Panc1 (cell line): Measurements from ENCODE around the gene GADD45A. TPM values are rescaled to one million over a fixed set of nuclear protein-coding genes. Genes with fewer than 3 reads are reported as not detected.

ENCODE experiments used
- ATAC-seq: fragments of 200-7000 bp; cut with Tn5 transposase; 2 replicates; pipeline ENCODE4 v1.9.1; 2020; ENCODE audit warnings: mild to moderate bottlenecking, moderate library complexity
- BruUV-seq: library from RNA; stranded (reverse); fragments of 400-500 nt; replicated peaks from 2 replicates; lab custom pipeline; 2021; lab: Mats Ljungman, UMichigan
- CTCF ChIA-PET: fragments of 300-600 bp; sonication (Branson Sonifier 250); formaldehyde crosslinking; loops from one replicate; lab custom pipeline; 2022; ENCODE audit warnings: antibody characterized with exemption; lab: Charles Lee
- POLR2A ChIA-PET: fragments of 300-600 bp; sonication (Branson Sonifier 250); formaldehyde crosslinking; loops from one replicate; lab custom pipeline; 2022; ENCODE audit warnings: antibody characterized with exemption; lab: Charles Lee
- DNase-seq: peaks from one replicate; pipeline ENCODE4 v3.0.0-alpha.2; 2010; ENCODE audit warnings: low read depth, low spot score
- H3K27ac ChIP-seq: 2 replicates; pipeline ENCODE4 v1.5.1; 2011; ENCODE audit warnings: mild to moderate bottlenecking, low read length, inconsistent platforms
- H3K27me3 ChIP-seq: fragments of 200-500 bp; sonication (Bioruptor generic); 2 replicates; pipeline ENCODE4 v1.6.0; 2014; ENCODE audit warnings: low read length, inconsistent platforms; ENCODE audit not compliant: control insufficient read depth, insufficient read depth
- H3K36me3 ChIP-seq: fragments of 200-500 bp; sonication (Bioruptor generic); 2 replicates; pipeline ENCODE4 v1.5.1; 2014; ENCODE audit warnings: inconsistent platforms, mild to moderate bottlenecking, low read length, moderate library complexity; ENCODE audit not compliant: control insufficient read depth, insufficient read depth
- H3K4me1 ChIP-seq: 2 replicates; pipeline ENCODE4 v1.5.1; 2011; ENCODE audit warnings: inconsistent platforms, mild to moderate bottlenecking, low read length, moderate library complexity; ENCODE audit not compliant: control insufficient read depth, insufficient read depth
- H3K4me3 ChIP-seq, 2 experiments: 2 replicates each; pipeline ENCODE4 v1.5.1; 2011 to 2012; ENCODE audit warnings: low read depth in 2 of 2, low read length in 2 of 2, mild to moderate bottlenecking in 2 of 2, inconsistent platforms in 1 of 2, moderate library complexity in 1 of 2
- H3K9me3 ChIP-seq: fragments of 200-500 bp; sonication (Bioruptor generic); 2 replicates; pipeline ENCODE4 v1.5.1; 2014; ENCODE audit warnings: low read depth, mild to moderate bottlenecking, inconsistent platforms, low read length, moderate library complexity; ENCODE audit not compliant: control insufficient read depth, insufficient read depth
- CTCF ChIP-seq: fragments of 450-650 bp; IDR thresholded peaks from 2 replicates; pipeline ENCODE4 v1.5.1; 2017; ENCODE audit warnings: mild to moderate bottlenecking
- POLR2AphosphoS5 ChIP-seq: IDR thresholded peaks from 2 replicates; pipeline ENCODE4 v1.6.1; 2012; ENCODE audit warnings: mild to moderate bottlenecking, low read depth, low read length, moderate library complexity
- REST ChIP-seq, 2 experiments: IDR thresholded peaks; 2 replicates each; pipeline ENCODE4 v1.6.1; 2011 to 2012; ENCODE audit warnings: low read depth in 2 of 2, control low read depth in 1 of 2, low read length in 1 of 2, mild to moderate bottlenecking in 1 of 2, moderate library complexity in 1 of 2; ENCODE audit not compliant: insufficient read depth in 1 of 2
- SIN3A ChIP-seq: IDR thresholded peaks from 2 replicates; pipeline ENCODE4 v1.6.1; 2012; ENCODE audit warnings: low read depth, mild to moderate bottlenecking, low read length, moderate library complexity, borderline replicate concordance; ENCODE audit not compliant: insufficient read depth
- TCF7L2 ChIP-seq: IDR thresholded peaks from 2 replicates; pipeline ENCODE4 v1.6.1; 2011; ENCODE audit warnings: mild to moderate bottlenecking, low read depth, low read length, inconsistent platforms
- in situ Hi-C: cut with HindIII; loops from 2 replicates; pipeline ENCODE4 v1.10.0; 2016; ENCODE audit warnings: low sequenced_read_pairs, low pct_unique_long_range_greater_than_20kb
- intact Hi-C: fragments of 100-400 bp; cut with micrococcal nuclease; formaldehyde crosslinking; loops from one replicate; pipeline ENCODE4 v1.10.0; 2022; ENCODE audit not compliant: unreplicated experiment
- total RNA-seq: library from RNA; stranded (reverse); gene quantifications from one replicate; pipeline ENCODE4 v1.2.1, GENCODE V29; 2021; ENCODE audit not compliant: unreplicated experiment

Gene GADD45A
- total RNA-seq, 1 experiment from 2014 or later: 106 TPM

GRCh38 chr1:67679691-67680090 lies 5.3 kb upstream of the GADD45A start:
- H3K4me3 ChIP-seq: no peak overlapping the region
- ChIA-PET CTCF (no interaction called here), POLR2A (no interaction called here)
- no peaks in the 10 kb centered on the region for H3K9me3 ChIP-seq
- DNase-seq (no peak), ATAC-seq (no peak)
- H3K27me3 ChIP-seq: no peaks in the 10 kb centered on the region
- in situ Hi-C loops (no loop called here), intact Hi-C loops (loop anchor here (5.0 to 10.0 kb wide), 2 partner anchors 32 to 145 kb away; no protein-coding TSS in a partner anchor)
- H3K4me1 ChIP-seq: peaks cover 44% of the 10 kb centered on the region
- no peaks in the 10 kb centered on the region for H3K36me3 ChIP-seq
- BruUV-seq: no TSS peak
- peak overlapping the region; percentile 55; the same call in 1 of the 2 replicates for H3K27ac ChIP-seq
- TF ChIP-seq TCF7L2 (no peak), POLR2AphosphoS5 (no peak), REST (IDR thresholded peaks at IDR 0.05; ENCODE audit: insufficient read depth in 1 of 2, low read depth in 2 of 2, low read length in 1 of 2) (no peak), CTCF (no peak), SIN3A (no peak)

- Histone ChIP-seq H3K9me3 (no peaks in the 10 kb centered on the region), H3K27me3 (no peaks in the 10 kb centered on the region), H3K27ac (peak overlapping the region; percentile 55; the same call in 1 of the 2 replicates), H3K4me1 (peaks cover 42% of the 10 kb centered on the region), H3K36me3 (peaks cover 2% of the 10 kb centered on the region; the same call in 1 of the 2 replicates), H3K4me3 (no peak overlapping the region)
- in situ Hi-C loops: no loop called here
- no peak for ATAC-seq
- no peak for TF ChIP-seq SIN3A
- no peak for TF ChIP-seq CTCF
- intact Hi-C loops: loop anchor here (5.0 to 10.0 kb wide), 2 partner anchors 33 to 146 kb away; no protein-coding TSS in a partner anchor
- ChIA-PET POLR2A (interaction anchor here (0.5 kb wide), 1 partner anchor 108 kb away, joined by 3 read pairs; no protein-coding TSS in a partner anchor), CTCF (no interaction called here)
- BruUV-seq: no TSS peak
- no peak for DNase-seq
Measured at GRCh38 chr1:67680486-67680885, 4.5 kb upstream of the GADD45A start.
